ENCODE measurements around the gene MCAT. TPM values are rescaled to one million over a fixed set of nuclear protein-coding genes. Genes with fewer than 3 reads are reported as not detected.

Gene MCAT
- total and polyA plus RNA-seq, 4 donors, result 6.5 to 12.8 (median 9.9) TPM

DNA sequence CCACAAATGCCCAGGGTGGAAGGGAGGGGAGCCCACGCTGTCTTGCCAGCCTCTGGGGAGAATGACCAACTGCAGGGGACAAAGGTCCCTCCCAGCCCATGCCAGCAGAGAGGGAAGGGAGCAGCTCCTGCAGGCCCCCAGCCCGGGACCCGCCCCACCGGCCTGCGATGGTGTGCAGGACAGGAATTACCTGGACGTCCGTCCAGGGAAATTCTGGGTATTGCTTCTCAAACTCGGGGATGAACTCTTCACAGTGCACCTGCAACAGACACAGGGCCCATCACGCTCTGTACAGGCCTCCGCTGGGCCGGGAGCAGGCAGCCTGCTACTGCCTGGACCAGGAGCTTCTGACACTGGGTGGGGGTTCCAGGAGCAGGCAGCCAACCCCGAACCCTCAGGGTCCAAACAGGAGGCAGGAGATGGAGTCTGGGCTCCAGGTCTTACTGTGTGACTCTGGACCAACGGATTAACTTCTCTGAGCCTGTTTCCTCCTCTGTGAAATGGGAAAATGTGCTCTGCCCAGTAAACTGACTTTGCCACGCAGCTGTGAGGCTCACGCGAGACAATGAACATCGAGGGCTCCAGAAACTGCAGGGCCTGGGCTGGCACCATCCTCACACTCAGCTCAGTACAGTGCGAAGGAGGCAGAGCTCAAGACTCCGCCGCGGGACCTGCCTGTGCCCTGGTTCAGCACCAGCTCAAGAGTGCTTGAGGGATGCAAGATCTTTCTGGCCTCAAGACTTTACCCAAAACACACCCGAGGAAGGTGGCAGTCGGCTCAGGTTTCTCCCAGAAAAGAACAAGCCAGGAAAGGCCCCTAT is 26.3 kb upstream of the MCAT start:
- intact Hi-C loops (cut with DNase I), result no loop called here
- ATAC-seq (ENCODE audit: low FRiP score) (no peak), DNase-seq (no peak)
- H3K27ac ChIP-seq (ENCODE audit: low read depth in 1 of 2, low read length in 2 of 2), result no peak overlapping the region
- H3K4me1 ChIP-seq (ENCODE audit: control insufficient read depth in 1 of 2, insufficient read depth in 2 of 2, low read length in 2 of 2), result no peaks in the 10 kb centered on the region
- WGBS, 2 donors, result 92 to 94% methylated on average over 23 of the region's 23 CpGs
- no peaks in the 10 kb centered on the region for H3K9me3 ChIP-seq (ENCODE audit: control insufficient read depth, low read length)
- peaks cover 0 to 6% of the 10 kb centered on the region in 2 donors for H3K36me3 ChIP-seq (ENCODE audit: control insufficient read depth in 1 of 2, insufficient read depth in 2 of 2, low read length in 1 of 2)
- H3K4me3 ChIP-seq (ENCODE audit: low read length in 2 of 2), result no peak overlapping the region
- H3K27me3 ChIP-seq (ENCODE audit: control insufficient read depth in 1 of 2, insufficient read depth in 2 of 2, low read length in 1 of 2), result no peaks in the 10 kb centered on the region

DNA sequence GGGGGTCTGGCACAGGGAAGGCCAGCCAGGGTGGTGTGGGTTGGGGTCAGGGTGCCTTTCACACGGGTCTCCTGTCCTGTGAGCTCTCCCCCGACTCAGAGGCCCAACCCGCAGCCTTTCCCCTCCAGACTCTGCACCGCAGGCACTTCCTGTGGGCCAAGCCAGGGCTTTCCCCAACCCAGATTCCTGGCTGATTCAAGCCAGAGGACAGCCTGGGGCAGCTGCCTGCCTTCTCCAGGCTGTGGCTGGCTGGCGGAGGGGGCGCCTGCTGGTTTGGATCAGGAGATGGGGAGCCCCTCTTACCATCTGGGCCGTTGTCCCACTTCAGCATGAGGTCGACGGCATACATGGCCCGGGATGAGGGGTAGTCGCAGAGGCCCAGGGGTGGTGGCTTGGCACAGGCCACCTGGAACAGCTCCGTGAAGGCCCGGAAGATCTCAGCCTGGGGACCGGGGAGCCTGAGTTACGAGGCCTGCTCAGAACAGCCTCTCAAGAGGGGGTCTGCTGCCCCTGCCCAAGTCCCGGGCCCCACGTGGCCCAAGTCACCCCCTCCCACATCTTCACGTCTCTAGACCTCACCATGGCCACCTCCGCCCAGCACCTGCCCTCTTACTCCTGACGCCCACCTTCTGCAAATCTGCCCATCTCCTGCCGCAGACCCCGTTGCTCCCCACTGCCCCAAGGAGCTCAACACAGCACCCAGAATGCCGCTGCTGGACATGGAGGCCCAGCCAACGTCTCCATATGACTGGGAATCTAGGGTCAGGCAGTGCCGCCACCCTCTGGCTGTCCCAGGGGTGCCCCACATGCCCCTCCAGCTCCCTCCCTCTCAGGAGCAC is 25.5 kb upstream of the MCAT start:
- peaks cover 0 to 2% of the 10 kb centered on the region in 2 donors for H3K36me3 ChIP-seq (ENCODE audit: control insufficient read depth in 1 of 2, insufficient read depth in 2 of 2, low read length in 1 of 2)
- no peak for ATAC-seq (ENCODE audit: low FRiP score)
- no peaks in the 10 kb centered on the region for H3K27me3 ChIP-seq (ENCODE audit: control insufficient read depth in 1 of 2, insufficient read depth in 2 of 2, low read length in 1 of 2)
- DNase-seq, result peak in 1 of 2 donors; percentile 65
- H3K4me1 ChIP-seq (ENCODE audit: control insufficient read depth in 1 of 2, insufficient read depth in 2 of 2, low read length in 2 of 2), result no peaks in the 10 kb centered on the region
- intact Hi-C loops (cut with DNase I), result no loop called here
- H3K9me3 ChIP-seq (ENCODE audit: control insufficient read depth, low read length), result no peaks in the 10 kb centered on the region
- no peak overlapping the region for H3K4me3 ChIP-seq (ENCODE audit: low read length in 2 of 2)
- WGBS, 2 donors, result 76 to 82% methylated on average over 25 of the region's 25 CpGs
- H3K27ac ChIP-seq (ENCODE audit: low read depth in 1 of 2, low read length in 2 of 2), result no peak overlapping the region

DNA sequence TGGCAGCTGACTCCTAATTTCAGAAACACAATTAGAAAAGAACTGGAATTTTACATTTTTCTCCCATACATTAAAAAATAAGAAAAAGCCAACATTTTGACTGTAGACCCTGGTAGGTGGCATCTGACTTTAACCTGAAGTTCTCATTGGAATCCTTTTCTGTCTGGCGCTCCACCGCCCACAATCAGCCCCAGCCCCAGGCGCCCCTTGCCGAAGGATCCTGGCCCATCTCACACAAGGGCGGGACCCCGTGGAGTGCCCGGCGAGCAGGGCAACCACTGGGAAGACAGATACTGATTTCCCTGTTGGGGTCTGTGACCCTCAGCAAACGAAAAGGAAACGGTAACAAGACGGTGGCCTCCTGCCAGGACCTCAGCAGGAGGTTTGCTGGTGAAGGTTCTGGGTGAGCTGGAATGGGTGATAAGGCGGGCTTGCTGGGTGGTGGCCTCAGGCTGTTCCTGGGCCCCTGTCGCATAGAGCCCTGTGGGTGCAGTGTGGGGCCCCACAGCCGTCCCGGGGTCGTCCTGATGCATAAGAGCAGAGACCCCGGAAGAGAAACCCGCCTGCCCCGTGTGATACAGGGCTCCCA is 23.9 kb upstream of the MCAT start:
- no peak overlapping the region for H3K4me3 ChIP-seq (ENCODE audit: low read length in 2 of 2)
- no peak for DNase-seq
- no peaks in the 10 kb centered on the region for H3K4me1 ChIP-seq (ENCODE audit: control insufficient read depth in 1 of 2, insufficient read depth in 2 of 2, low read length in 2 of 2)
- 91% methylated on average over 19 of the region's 19 CpGs for WGBS, 2 donors
- H3K27ac ChIP-seq (ENCODE audit: low read depth in 1 of 2, low read length in 2 of 2), result no peak overlapping the region
- H3K36me3 ChIP-seq (ENCODE audit: control insufficient read depth in 1 of 2, insufficient read depth in 2 of 2, low read length in 1 of 2), result peaks cover 0 to 1% of the 10 kb centered on the region in 2 donors
- no peaks in the 10 kb centered on the region for H3K27me3 ChIP-seq (ENCODE audit: control insufficient read depth in 1 of 2, insufficient read depth in 2 of 2, low read length in 1 of 2)
- ATAC-seq (ENCODE audit: low FRiP score), result no peak
- no peaks in the 10 kb centered on the region for H3K9me3 ChIP-seq (ENCODE audit: control insufficient read depth, low read length)
- intact Hi-C loops (cut with DNase I), result no loop called here

GRCh38 chr22:43166132-43166930 is 23.1 kb upstream of the MCAT start:
- Histone ChIP-seq H3K4me1 (ENCODE audit: control insufficient read depth in 1 of 2, insufficient read depth in 2 of 2, low read length in 2 of 2) (no peaks in the 10 kb centered on the region), H3K36me3 (ENCODE audit: control insufficient read depth in 1 of 2, insufficient read depth in 2 of 2, low read length in 1 of 2) (peaks cover 0 to 1% of the 10 kb centered on the region in 2 donors), H3K4me3 (ENCODE audit: low read length in 2 of 2) (no peak overlapping the region), H3K27me3 (ENCODE audit: control insufficient read depth in 1 of 2, insufficient read depth in 2 of 2, low read length in 1 of 2) (no peaks in the 10 kb centered on the region), H3K27ac (ENCODE audit: low read depth in 1 of 2, low read length in 2 of 2) (no peak overlapping the region), H3K9me3 (ENCODE audit: control insufficient read depth, low read length) (no peaks in the 10 kb centered on the region)
- DNase-seq (peak in 1 of 2 donors; percentile 41), ATAC-seq (ENCODE audit: low FRiP score) (no peak)
- intact Hi-C loops (cut with DNase I), result no loop called here
- WGBS, 2 donors, result 90 to 92% methylated on average over 23 of the region's 23 CpGs

DNA sequence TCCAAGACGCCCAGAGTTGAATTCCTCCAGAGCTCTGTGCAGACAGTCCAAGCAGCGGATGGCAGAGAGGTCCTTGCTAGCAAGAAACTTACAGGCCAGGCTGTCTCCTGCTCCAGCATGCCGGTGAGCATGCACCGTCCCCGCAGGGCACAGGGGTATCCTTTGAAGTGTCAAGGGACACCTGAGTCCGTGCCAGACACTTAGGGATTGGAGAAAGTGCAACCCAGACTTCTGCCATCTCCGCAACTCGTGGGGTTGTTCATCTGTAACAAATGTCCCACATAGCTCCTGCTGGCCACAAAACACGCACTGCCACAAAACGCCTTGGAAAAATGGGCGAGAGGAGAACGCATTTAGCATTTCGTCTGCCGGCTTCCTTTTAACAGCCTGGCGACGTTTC is 21.4 kb upstream of the MCAT start:
- H3K36me3 ChIP-seq (ENCODE audit: control insufficient read depth in 1 of 2, insufficient read depth in 2 of 2, low read length in 1 of 2), result peaks cover 0 to 1% of the 10 kb centered on the region in 2 donors
- ATAC-seq (ENCODE audit: low FRiP score) (no peak), DNase-seq (no peak)
- no peaks in the 10 kb centered on the region for H3K27me3 ChIP-seq (ENCODE audit: control insufficient read depth in 1 of 2, insufficient read depth in 2 of 2, low read length in 1 of 2)
- no peaks in the 10 kb centered on the region for H3K9me3 ChIP-seq (ENCODE audit: control insufficient read depth, low read length)
- 63 to 69% methylated on average over 16 of the region's 16 CpGs for WGBS, 2 donors
- no peaks in the 10 kb centered on the region for H3K4me1 ChIP-seq (ENCODE audit: control insufficient read depth in 1 of 2, insufficient read depth in 2 of 2, low read length in 2 of 2)
- H3K27ac ChIP-seq (ENCODE audit: low read depth in 1 of 2, low read length in 2 of 2), result no peak overlapping the region
- intact Hi-C loops (cut with DNase I), result no loop called here
- no peak overlapping the region for H3K4me3 ChIP-seq (ENCODE audit: low read length in 2 of 2)

GRCh38 chr22:43163241-43163795 is 20.1 kb upstream of the MCAT start:
- H3K9me3 ChIP-seq (ENCODE audit: control insufficient read depth, low read length), result no peaks in the 10 kb centered on the region
- DNase-seq, result no peak
- no peak overlapping the region for H3K4me3 ChIP-seq (ENCODE audit: low read length in 2 of 2)
- 90 to 92% methylated on average over 18 of the region's 18 CpGs for WGBS, 2 donors
- intact Hi-C loops (cut with DNase I), result no loop called here
- no peaks in the 10 kb centered on the region for H3K4me1 ChIP-seq (ENCODE audit: control insufficient read depth in 1 of 2, insufficient read depth in 2 of 2, low read length in 2 of 2)
- no peak overlapping the region for H3K27ac ChIP-seq (ENCODE audit: low read depth in 1 of 2, low read length in 2 of 2)
- H3K36me3 ChIP-seq (ENCODE audit: control insufficient read depth in 1 of 2, insufficient read depth in 2 of 2, low read length in 1 of 2), result peaks cover 0 to 1% of the 10 kb centered on the region in 2 donors
- no peaks in the 10 kb centered on the region for H3K27me3 ChIP-seq (ENCODE audit: control insufficient read depth in 1 of 2, insufficient read depth in 2 of 2, low read length in 1 of 2)
- no peak for ATAC-seq (ENCODE audit: low FRiP score)

GRCh38 chr22:43162412-43163150 is 19.4 kb upstream of the MCAT start:
- DNase-seq (peak in 1 of 2 donors; percentile 41), ATAC-seq (ENCODE audit: low FRiP score) (no peak)
- H3K36me3 ChIP-seq (ENCODE audit: control insufficient read depth in 1 of 2, insufficient read depth in 2 of 2, low read length in 1 of 2), result peaks cover 0 to 1% of the 10 kb centered on the region in 2 donors
- H3K9me3 ChIP-seq (ENCODE audit: control insufficient read depth, low read length), result no peaks in the 10 kb centered on the region
- WGBS, 2 donors, result 95 to 96% methylated on average over 18 to 24 of the region's 24 CpGs
- intact Hi-C loops (cut with DNase I), result no loop called here
- H3K4me3 ChIP-seq (ENCODE audit: low read length in 2 of 2), result no peak overlapping the region
- H3K27me3 ChIP-seq (ENCODE audit: control insufficient read depth in 1 of 2, insufficient read depth in 2 of 2, low read length in 1 of 2), result no peaks in the 10 kb centered on the region
- no peak overlapping the region for H3K27ac ChIP-seq (ENCODE audit: low read depth in 1 of 2, low read length in 2 of 2)
- H3K4me1 ChIP-seq (ENCODE audit: control insufficient read depth in 1 of 2, insufficient read depth in 2 of 2, low read length in 2 of 2), result no peaks in the 10 kb centered on the region

All from aorta (tissue), 5 donors.